SK-N-SH treated with all-trans-retinoic acid at 6 μM for 48 hours (cell line): ENCODE measurements around the gene KIFC3.

Source experiments
- ATAC-seq: fragments of 200-7000 bp; cut with Tn5 transposase; 3 replicates; pipeline ENCODE4 v1.9.1; 2020; ENCODE audit warnings: mild to moderate bottlenecking, moderate library complexity
- BACH2 ChIP-seq: fragments of 250-450 bp; sonication (Bioruptor Pico); IDR thresholded peaks from 2 replicates; pipeline ENCODE4 v1.9.0; 2021; ENCODE audit warnings: mild to moderate bottlenecking, borderline replicate concordance
- CREB5 ChIP-seq: fragments of 250-450 bp; sonication (Bioruptor Pico); IDR thresholded peaks from 2 replicates; pipeline ENCODE4 v1.5.1; 2020; ENCODE audit warnings: low read depth, mild to moderate bottlenecking, moderate library complexity
- CSDC2 ChIP-seq: fragments of 250-450 bp; sonication (Bioruptor Pico); IDR thresholded peaks from 2 replicates; pipeline ENCODE4 v1.5.0; 2020; ENCODE audit warnings: mild to moderate bottlenecking, moderate library complexity
- CSRNP3 ChIP-seq: fragments of 250-450 bp; sonication (Bioruptor Pico); IDR thresholded peaks from 2 replicates; pipeline ENCODE4 v1.5.1; 2021; ENCODE audit warnings: mild to moderate bottlenecking, moderate library complexity
- GLIS3 ChIP-seq: fragments of 250-450 bp; sonication (Bioruptor Pico); IDR thresholded peaks from 2 replicates; pipeline ENCODE4 v1.5.0; 2020; ENCODE audit warnings: mild to moderate bottlenecking, moderate library complexity
- ISL1 ChIP-seq: fragments of 250-450 bp; sonication (Bioruptor Pico); IDR thresholded peaks from 2 replicates; pipeline ENCODE4 v2.1.2; 2022; ENCODE audit warnings: mild to moderate bottlenecking, moderate library complexity
- OSR1 ChIP-seq: fragments of 250-450 bp; sonication (Bioruptor Pico); IDR thresholded peaks from 2 replicates; pipeline ENCODE4 v1.8.0; 2022; ENCODE audit warnings: moderate library complexity, mild to moderate bottlenecking, inconsistent platforms
- PPARA ChIP-seq: fragments of 250-450 bp; sonication (Bioruptor Pico); IDR thresholded peaks from 2 replicates; pipeline ENCODE4 v1.5.0; 2020; ENCODE audit warnings: mild to moderate bottlenecking, borderline replicate concordance
- SNAI2 ChIP-seq: fragments of 250-450 bp; sonication (Bioruptor Pico); IDR thresholded peaks from 2 replicates; pipeline ENCODE4 v1.5.0; 2020; ENCODE audit warnings: mild to moderate bottlenecking, moderate library complexity
- TCF4 ChIP-seq: fragments of 250-450 bp; sonication (Bioruptor Pico); IDR thresholded peaks from 2 replicates; pipeline ENCODE4 v1.8.0; 2021; ENCODE audit warnings: mild to moderate bottlenecking, moderate library complexity, borderline replicate concordance
- TOX ChIP-seq: fragments of 250-450 bp; sonication (Bioruptor Pico); IDR thresholded peaks from 2 replicates; pipeline ENCODE4 v1.8.0; 2021; ENCODE audit warnings: mild to moderate bottlenecking, moderate library complexity, borderline replicate concordance
- ZC3H10 ChIP-seq: fragments of 250-450 bp; sonication (Bioruptor Pico); IDR thresholded peaks from 2 replicates; pipeline ENCODE4 v1.5.1; 2021; ENCODE audit warnings: mild to moderate bottlenecking, moderate library complexity
- ZFP3 ChIP-seq: fragments of 250-450 bp; sonication (Bioruptor Pico); IDR thresholded peaks from 2 replicates; pipeline ENCODE4 v1.5.0; 2020; ENCODE audit warnings: mild to moderate bottlenecking, moderate library complexity
- ZFP30 ChIP-seq: fragments of 450-650 bp; formaldehyde crosslinking; IDR thresholded peaks from 2 replicates; pipeline ENCODE4 v1.5.0; 2022; ENCODE audit warnings: mild to moderate bottlenecking, moderate library complexity
- ZNF565 ChIP-seq: fragments of 450-650 bp; formaldehyde crosslinking; conservative IDR thresholded peaks from 2 replicates; pipeline ENCODE4 v1.5.0; 2020; ENCODE audit warnings: low read depth, mild to moderate bottlenecking, moderate library complexity
- ZNF70 ChIP-seq: fragments of 450-650 bp; formaldehyde crosslinking; IDR thresholded peaks from 2 replicates; pipeline ENCODE4 v1.5.0; 2020; ENCODE audit warnings: mild to moderate bottlenecking, moderate library complexity
- ZNF8 ChIP-seq: fragments of 450-650 bp; formaldehyde crosslinking; IDR thresholded peaks from 2 replicates; pipeline ENCODE4 v1.5.0; 2020; ENCODE audit warnings: mild to moderate bottlenecking, moderate library complexity
- TF ChIP-seq, protein P1 (sequence below): fragments of 250-450 bp; sonication (Bioruptor Pico); IDR thresholded peaks from 2 replicates; pipeline ENCODE4 v1.8.0; 2020; ENCODE audit warnings: mild to moderate bottlenecking, moderate library complexity, borderline replicate concordance
- TF ChIP-seq, protein P2 (sequence below): fragments of 250-450 bp; sonication (Bioruptor Pico); IDR thresholded peaks from 2 replicates; pipeline ENCODE4 v1.8.0; 2021; ENCODE audit warnings: low read depth, mild to moderate bottlenecking, moderate library complexity, borderline replicate concordance

Gene KIFC3

GRCh38 chr16:57822856-57823255, 20.6 kb upstream of the KIFC3 start (continued):
- no peak for TF ChIP-seq CSRNP3
- TF ChIP-seq ZFP30 (CRISPR knock-in tag), result no peak

GRCh38 chr16:57822018-57822553, 19.8 kb upstream of the KIFC3 start:
- ATAC-seq, result no peak
- TF ChIP-seq OSR1 (no peak), ZFP30 (CRISPR knock-in tag) (no peak), GLIS3 (CRISPR knock-in tag) (no peak), ZC3H10 (no peak), ISL1 (CRISPR knock-in tag) (no peak), TOX (no peak), PPARA (no peak), ZNF8 (CRISPR knock-in tag) (no peak), BACH2 (CRISPR knock-in tag) (no peak), ZNF70 (CRISPR knock-in tag) (no peak), ZNF565 (no peak)
- TF ChIP-seq, protein P1, sequence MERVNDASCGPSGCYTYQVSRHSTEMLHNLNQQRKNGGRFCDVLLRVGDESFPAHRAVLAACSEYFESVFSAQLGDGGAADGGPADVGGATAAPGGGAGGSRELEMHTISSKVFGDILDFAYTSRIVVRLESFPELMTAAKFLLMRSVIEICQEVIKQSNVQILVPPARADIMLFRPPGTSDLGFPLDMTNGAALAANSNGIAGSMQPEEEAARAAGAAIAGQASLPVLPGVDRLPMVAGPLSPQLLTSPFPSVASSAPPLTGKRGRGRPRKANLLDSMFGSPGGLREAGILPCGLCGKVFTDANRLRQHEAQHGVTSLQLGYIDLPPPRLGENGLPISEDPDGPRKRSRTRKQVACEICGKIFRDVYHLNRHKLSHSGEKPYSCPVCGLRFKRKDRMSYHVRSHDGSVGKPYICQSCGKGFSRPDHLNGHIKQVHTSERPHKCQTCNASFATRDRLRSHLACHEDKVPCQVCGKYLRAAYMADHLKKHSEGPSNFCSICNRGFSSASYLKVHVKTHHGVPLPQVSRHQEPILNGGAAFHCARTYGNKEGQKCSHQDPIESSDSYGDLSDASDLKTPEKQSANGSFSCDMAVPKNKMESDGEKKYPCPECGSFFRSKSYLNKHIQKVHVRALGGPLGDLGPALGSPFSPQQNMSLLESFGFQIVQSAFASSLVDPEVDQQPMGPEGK (CRISPR knock-in tag), result no peak
- TF ChIP-seq, protein P2, sequence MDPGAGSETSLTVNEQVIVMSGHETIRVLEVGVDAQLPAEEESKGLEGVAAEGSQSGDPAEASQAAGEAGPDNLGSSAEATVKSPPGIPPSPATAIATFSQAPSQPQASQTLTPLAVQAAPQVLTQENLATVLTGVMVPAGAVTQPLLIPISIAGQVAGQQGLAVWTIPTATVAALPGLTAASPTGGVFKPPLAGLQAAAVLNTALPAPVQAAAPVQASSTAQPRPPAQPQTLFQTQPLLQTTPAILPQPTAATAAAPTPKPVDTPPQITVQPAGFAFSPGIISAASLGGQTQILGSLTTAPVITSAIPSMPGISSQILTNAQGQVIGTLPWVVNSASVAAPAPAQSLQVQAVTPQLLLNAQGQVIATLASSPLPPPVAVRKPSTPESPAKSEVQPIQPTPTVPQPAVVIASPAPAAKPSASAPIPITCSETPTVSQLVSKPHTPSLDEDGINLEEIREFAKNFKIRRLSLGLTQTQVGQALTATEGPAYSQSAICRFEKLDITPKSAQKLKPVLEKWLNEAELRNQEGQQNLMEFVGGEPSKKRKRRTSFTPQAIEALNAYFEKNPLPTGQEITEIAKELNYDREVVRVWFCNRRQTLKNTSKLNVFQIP (CRISPR knock-in tag), result no peak

DNA sequence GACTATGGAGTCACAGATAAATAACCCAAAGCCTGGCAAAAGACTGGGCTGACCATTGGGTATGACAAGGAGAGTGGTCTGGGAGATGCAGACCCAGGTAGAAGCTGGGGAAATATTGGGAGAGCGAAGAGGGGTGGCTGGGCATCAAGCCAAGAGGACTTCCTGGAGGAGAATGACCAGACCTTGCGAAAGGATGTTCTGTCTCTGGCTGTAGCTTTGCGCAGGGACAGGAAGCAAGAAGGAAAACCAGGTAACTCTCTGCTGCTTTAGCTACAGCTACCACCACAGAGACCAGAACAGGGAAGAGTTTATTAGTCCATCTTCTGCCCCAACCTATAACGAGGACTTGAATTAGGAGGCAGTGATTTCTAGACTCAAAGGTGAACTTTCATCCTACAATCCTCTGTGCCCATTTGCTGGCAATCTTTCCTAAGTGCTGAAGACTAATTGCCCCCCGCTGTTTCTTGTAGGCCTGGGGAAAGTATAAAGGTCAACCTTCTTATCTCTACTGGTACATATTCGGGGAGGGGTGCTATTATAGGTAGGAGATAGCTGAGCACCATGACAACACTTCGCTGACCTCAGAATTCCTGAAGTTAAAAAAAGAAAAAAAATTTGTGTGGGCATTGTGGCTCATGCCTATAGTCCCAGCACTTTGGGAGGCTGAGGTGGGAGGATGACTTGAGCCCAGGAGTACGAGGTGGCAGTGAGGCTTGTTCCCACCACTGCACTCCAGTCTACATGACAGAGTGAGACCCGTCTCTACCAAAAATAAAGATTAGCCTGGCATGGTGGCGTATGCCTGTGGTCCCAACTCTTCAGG, 19.1 kb upstream of the KIFC3 start:
- TF ChIP-seq, protein P1 (CRISPR knock-in tag), result no peak
- TF ChIP-seq ZC3H10 (no peak), CSRNP3 (no peak), ZNF565 (no peak), SNAI2 (CRISPR knock-in tag) (no peak), TCF4 (CRISPR knock-in tag) (no peak), CREB5 (CRISPR knock-in tag) (no peak), ZFP3 (no peak), BACH2 (CRISPR knock-in tag) (no peak), ZFP30 (CRISPR knock-in tag) (no peak), PPARA (no peak), CSDC2 (no peak)
- TF ChIP-seq, all 23 proteins: peak for 0
- ATAC-seq, result no peak
